ENCODE measurements around the gene DPP9.

DPP9 gene

DNA sequence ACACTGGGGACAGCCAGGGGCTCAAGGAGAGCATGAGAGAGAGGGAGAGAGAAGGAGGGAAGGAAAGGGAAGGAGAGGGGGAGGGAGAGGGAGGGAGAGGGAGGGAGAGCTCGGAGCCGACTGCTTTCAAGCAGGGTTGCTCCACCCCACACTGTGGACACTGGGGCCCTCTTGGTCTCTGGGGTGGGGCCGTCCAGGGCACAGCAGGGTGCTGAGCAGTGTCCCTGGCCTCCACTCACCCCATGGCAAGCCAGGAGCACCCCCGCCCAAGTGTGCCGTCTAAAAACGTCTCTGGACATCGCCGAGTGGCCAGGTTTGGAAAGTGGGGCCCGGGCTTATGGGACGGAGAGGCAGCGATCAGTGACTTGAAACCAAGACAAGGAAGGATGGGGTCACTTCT is 20.9 kb downstream of the DPP9 start:
- DNase-seq (ENCODE audit: low read depth): no peak
- TF ChIP-seq, protein P1, sequence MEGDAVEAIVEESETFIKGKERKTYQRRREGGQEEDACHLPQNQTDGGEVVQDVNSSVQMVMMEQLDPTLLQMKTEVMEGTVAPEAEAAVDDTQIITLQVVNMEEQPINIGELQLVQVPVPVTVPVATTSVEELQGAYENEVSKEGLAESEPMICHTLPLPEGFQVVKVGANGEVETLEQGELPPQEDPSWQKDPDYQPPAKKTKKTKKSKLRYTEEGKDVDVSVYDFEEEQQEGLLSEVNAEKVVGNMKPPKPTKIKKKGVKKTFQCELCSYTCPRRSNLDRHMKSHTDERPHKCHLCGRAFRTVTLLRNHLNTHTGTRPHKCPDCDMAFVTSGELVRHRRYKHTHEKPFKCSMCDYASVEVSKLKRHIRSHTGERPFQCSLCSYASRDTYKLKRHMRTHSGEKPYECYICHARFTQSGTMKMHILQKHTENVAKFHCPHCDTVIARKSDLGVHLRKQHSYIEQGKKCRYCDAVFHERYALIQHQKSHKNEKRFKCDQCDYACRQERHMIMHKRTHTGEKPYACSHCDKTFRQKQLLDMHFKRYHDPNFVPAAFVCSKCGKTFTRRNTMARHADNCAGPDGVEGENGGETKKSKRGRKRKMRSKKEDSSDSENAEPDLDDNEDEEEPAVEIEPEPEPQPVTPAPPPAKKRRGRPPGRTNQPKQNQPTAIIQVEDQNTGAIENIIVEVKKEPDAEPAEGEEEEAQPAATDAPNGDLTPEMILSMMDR (IDR thresholded peaks at IDR 0.05; ENCODE audit: insufficient read depth, low read depth, low read length, missing control alignments): no peak
- no peak overlapping the region for H3K4me3 ChIP-seq (ENCODE audit: low read depth, low read length)

DNA sequence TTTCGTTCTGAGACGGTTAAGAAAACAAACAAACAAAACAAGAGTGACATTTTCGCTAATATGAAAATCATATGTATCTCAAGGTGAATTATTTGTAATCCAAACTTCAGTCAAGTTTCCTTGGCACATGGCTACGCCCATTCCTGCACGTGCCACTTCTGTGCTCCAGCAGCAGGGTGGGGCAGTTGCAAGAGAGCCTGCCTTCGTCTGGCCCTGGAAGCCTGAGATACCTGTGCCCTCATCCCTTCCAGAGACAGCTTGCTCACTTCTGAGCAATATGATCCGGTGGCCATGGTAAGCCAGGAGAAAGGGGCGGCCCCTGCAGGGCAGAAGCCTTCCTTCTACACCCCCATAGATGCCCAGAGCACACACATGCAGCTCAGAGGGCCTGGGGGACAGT is 22.1 kb downstream of the DPP9 start:
- H3K4me3 ChIP-seq (ENCODE audit: low read depth, low read length): no peak overlapping the region
- no peak for DNase-seq (ENCODE audit: low read depth)

DNA sequence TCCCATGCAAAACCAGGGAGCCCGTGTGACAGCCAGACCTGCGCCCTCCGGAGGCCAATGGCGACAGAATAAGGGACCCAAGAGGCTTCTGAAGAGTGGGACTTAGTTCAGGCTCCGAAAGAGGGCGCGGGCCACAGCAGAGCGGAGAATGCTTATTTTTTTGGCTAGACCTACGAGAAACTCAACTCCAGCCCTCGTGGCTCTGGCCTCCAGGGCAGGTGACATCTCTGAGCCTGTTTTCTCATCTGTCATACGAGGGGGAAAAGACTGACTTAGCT is 23.0 kb downstream of the DPP9 start:
- DNase-seq (ENCODE audit: low read depth): no peak
- TF ChIP-seq, protein P1 (IDR thresholded peaks at IDR 0.05; ENCODE audit: insufficient read depth, low read depth, low read length, missing control alignments): no peak
- H3K4me3 ChIP-seq (ENCODE audit: low read depth, low read length): no peak overlapping the region

More for the DNA sequence above, 22.1 kb downstream of the DPP9 start:
- TF ChIP-seq, protein P1 (IDR thresholded peaks at IDR 0.05; ENCODE audit: insufficient read depth, low read depth, low read length, missing control alignments): no peak

DNA sequence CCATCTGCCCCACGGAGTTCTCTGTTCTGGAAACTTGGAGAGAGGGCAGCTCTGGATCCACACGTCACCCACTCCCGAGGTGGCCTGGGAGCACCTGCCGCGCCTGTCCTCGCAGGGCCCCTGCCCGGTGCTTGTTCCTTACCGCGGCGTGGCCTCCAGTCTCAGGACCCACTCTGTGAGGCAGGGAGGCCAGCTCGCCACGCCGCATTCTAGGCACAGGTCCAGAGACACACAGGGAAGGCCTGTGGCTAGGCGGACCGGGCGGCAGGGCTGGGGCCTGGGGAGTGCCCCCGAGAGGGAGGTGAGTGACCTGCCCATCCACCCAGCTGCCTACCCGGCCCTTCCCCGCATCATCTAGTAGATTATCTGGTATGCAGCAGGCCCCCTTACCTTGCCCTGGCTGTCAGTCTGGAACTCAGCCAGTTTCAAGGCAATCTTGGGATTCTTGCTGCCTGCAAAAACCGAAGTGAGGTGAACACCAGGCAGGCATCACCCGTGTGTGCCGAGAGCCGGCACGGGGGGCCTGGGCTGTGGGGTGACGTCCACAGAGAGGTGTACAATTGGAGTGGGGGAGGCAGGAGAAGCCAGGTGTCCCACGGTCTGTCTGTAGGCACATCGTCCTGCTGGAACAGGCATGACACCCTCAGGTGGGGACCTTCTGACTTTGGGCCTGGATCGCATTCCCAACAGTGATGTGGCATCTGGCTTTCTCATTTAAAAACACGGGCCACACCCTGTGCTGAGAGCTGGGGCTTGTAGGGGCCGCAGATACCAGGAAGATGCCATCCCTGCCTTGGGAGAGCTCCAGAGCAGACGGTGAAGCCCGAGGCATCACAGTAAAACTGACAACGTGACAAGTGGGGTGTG is 23.6 kb downstream of the DPP9 start:
- DNase-seq (ENCODE audit: low read depth): no peak
- H3K4me3 ChIP-seq (ENCODE audit: low read depth, low read length): no peak overlapping the region
- TF ChIP-seq, protein P1 (IDR thresholded peaks at IDR 0.05; ENCODE audit: insufficient read depth, low read depth, low read length, missing control alignments): no peak

DNA sequence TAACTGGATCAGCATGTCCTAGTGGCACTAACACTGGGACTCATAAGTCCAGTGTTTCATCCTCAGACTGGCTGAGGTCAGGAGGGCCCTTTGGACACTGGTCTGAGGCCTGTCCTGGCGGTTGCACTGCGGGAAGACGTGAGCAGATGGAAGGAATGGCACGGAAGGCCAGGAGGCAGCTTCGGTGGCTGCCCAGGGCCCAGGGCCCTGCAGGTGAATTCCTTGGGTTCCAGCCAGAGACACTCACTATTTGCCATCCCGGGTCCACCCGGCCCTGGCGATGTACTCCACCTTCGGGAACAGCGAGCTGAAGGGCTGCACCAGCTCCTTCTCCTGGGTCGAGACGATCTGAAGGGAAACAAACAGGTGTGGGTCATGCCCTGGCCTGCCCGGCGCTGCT is 26.3 kb downstream of the DPP9 start:
- no peak overlapping the region for H3K4me3 ChIP-seq (ENCODE audit: low read depth, low read length)
- no peak for DNase-seq (ENCODE audit: low read depth)
- TF ChIP-seq, protein P1 (IDR thresholded peaks at IDR 0.05; ENCODE audit: insufficient read depth, low read depth, low read length, missing control alignments): no peak

DNA sequence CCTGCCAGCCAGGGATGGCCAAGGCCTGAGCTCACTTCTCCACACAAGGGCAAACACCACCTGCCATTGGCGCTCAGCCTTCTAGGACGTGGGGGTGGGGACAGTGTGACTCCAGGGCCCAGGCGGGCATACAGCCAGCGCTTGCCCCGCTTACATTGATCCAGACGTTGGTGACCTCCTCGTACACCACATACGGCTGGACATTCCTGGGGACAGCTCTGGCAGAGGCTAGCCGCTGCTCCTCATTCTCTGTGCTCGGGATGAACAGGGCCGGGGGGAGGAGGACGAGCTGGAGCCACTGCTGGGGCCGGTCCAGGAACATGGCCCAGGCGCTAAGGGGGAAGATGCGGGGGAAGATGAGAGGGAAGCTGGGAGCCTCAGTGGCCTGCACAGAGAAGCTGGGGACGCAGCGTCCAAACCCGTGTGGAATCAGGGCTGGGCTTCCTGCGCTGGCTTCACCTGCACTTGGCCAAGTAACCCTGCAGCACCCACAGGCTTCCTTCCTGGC is 28.4 kb downstream of the DPP9 start:
- TF ChIP-seq, protein P1 (IDR thresholded peaks at IDR 0.05; ENCODE audit: insufficient read depth, low read depth, low read length, missing control alignments): no peak
- no peak overlapping the region for H3K4me3 ChIP-seq (ENCODE audit: low read depth, low read length)
- no peak for DNase-seq (ENCODE audit: low read depth)

All from GM12865 (cell line).